DLD1 (cell line): ENCODE measurements around the gene RASAL3.
"Not testable (repeated sequence)": the region's sequence is repeated elsewhere in the genome, so short reads cannot be mapped to it uniquely, and the experiment has no call there.

ENCODE experiments used
- in situ Hi-C: cut with HindIII; loops from 2 replicates; pipeline ENCODE4 v1.10.0; 2017; ENCODE audit warnings: low sequenced_read_pairs

RASAL3 gene

GRCh38 chr19:15421721-15422260 lies 42.6 kb downstream of the RASAL3 start:
- in situ Hi-C loops, result no loop called here

- in situ Hi-C loops, result no loop called here
These were observed 43.1 kb downstream of the RASAL3 start for GRCh38 chr19:15421136-15421695.

- in situ Hi-C loops, result no loop called here
These were observed 44.8 kb downstream of the RASAL3 start for GRCh38 chr19:15419413-15420025.

- in situ Hi-C loops, result no loop called here
These were observed 45.5 kb downstream of the RASAL3 start, which contains the start of gene AKAP8L for GRCh38 chr19:15418579-15419412. Gene AKAP8L (minus strand): TSS chr19:15418988. CDS start chr19:15418923, 65 bp downstream.

GRCh38 chr19:15418231-15418578 lies 46.1 kb downstream of the RASAL3 start:
- in situ Hi-C loops, result no loop called here

GRCh38 chr19:15417699-15418098 lies 46.6 kb downstream of the RASAL3 start:
- in situ Hi-C loops, result no loop called here

GRCh38 chr19:15412832-15413231 lies 51.5 kb downstream of the RASAL3 start:
- in situ Hi-C loops, result no loop called here

GRCh38 chr19:15411351-15411750 lies 53.0 kb downstream of the RASAL3 start:
- in situ Hi-C loops, result not testable (repeated sequence)

GRCh38 chr19:15404780-15405211 lies 59.5 kb downstream of the RASAL3 start:
- in situ Hi-C loops, result no loop called here

- in situ Hi-C loops, result no loop called here
These were observed 60.1 kb downstream of the RASAL3 start for GRCh38 chr19:15404097-15404779.

GRCh38 chr19:15403151-15403531 lies 61.2 kb downstream of the RASAL3 start:
- in situ Hi-C loops, result no loop called here

- in situ Hi-C loops, result no loop called here
These were observed 61.8 kb downstream of the RASAL3 start for GRCh38 chr19:15402411-15403150.
